Endothelial cell of umbilical vein (primary cell): ENCODE data around the gene MCUR1. TPM values are rescaled to one million over a fixed set of nuclear protein-coding genes. Genes with fewer than 3 reads are reported as not detected.

Source experiments
- BruUV-seq: library from RNA; stranded (reverse); fragments of 400-500 nt; replicated peaks from 2 replicates; lab custom pipeline; 2021; lab: Mats Ljungman, UMichigan
- CTCF ChIA-PET: fragments of 300-600, 350-600 bp; sonication (Branson Sonifier 250); formaldehyde crosslinking; loops from one replicate; lab custom pipeline; 2021; ENCODE audit warnings: antibody characterized with exemption, inconsistent platforms; lab: Charles Lee
- POLR2A ChIA-PET: fragments of 300-600, 350-600 bp; sonication (Branson Sonifier 250); formaldehyde crosslinking; loops from one replicate; lab custom pipeline; 2021; ENCODE audit warnings: antibody characterized with exemption, inconsistent platforms; lab: Charles Lee
- DNase-seq: peaks from one replicate; pipeline ENCODE4 v3.0.0-alpha.2; 2011; ENCODE audit warnings: low read depth, low spot score
- FAIRE-seq: peaks from 2 replicates; lab custom pipeline; 2011; peaks lifted over from hg19 to GRCh38; lab: Jason Lieb, UNC
- H2AFZ ChIP-seq: 2 replicates; pipeline ENCODE4 v1.6.0; 2012; ENCODE audit warnings: low read depth, low read length, control low read depth, inconsistent platforms
- H3K27ac ChIP-seq: 2 replicates; pipeline ENCODE4 v1.5.1; 2011; ENCODE audit warnings: low read depth, mild to moderate bottlenecking, control low read depth, low read length, moderate library complexity; ENCODE audit not compliant: insufficient read depth
- H3K27me3 ChIP-seq, 2 experiments: 2 replicates each; pipeline versions ENCODE4 v1.6.0 to v1.6.1; 2011; ENCODE audit warnings: low read length in 2 of 2, mixed read lengths in 1 of 2; ENCODE audit not compliant: control insufficient read depth in 2 of 2, insufficient read depth in 2 of 2
- H3K36me3 ChIP-seq, 2 experiments: 2 replicates in 1 of 2; 3 replicates in 1 of 2; pipeline ENCODE4 v1.5.1; 2011; ENCODE audit warnings: low read length in 2 of 2, mild to moderate bottlenecking in 1 of 2, moderate library complexity in 1 of 2; ENCODE audit not compliant: control insufficient read depth in 2 of 2, insufficient read depth in 2 of 2; ENCODE audit errors: extremely low read depth in 1 of 2
- H3K4me1 ChIP-seq: 3 replicates; pipeline ENCODE4 v1.5.1; 2011; ENCODE audit warnings: mild to moderate bottlenecking, low read length; ENCODE audit not compliant: control insufficient read depth, insufficient read depth; ENCODE audit errors: extremely low read depth
- H3K4me2 ChIP-seq: 2 replicates; pipeline ENCODE4 v1.6.1; 2011; ENCODE audit warnings: low read length, control low read depth, mixed read lengths; ENCODE audit not compliant: insufficient read depth
- H3K4me3 ChIP-seq, 3 experiments: fragments of 200-600 bp in 1 of 3; sonication (generic), shearing (Covaris generic) in 1 of 3; replicated peaks in 1 of 3; 2 replicates each; pipeline ENCODE4 v1.5.1; 2011 to 2016; ENCODE audit warnings: control low read depth in 3 of 3, low read length in 3 of 3, mild to moderate bottlenecking in 2 of 3, inconsistent platforms in 1 of 3, low read depth in 1 of 3, moderate library complexity in 1 of 3; ENCODE audit not compliant: insufficient read depth in 1 of 3
- H3K79me2 ChIP-seq: 2 replicates; pipeline ENCODE4 v1.6.0; 2012; ENCODE audit warnings: low read length, inconsistent platforms; ENCODE audit not compliant: control insufficient read depth, insufficient read depth
- H3K9ac ChIP-seq: replicated peaks from 2 replicates; pipeline ENCODE3; 2011; ENCODE audit warnings: low read length, control low read depth; ENCODE audit not compliant: insufficient read depth; ENCODE audit errors: extremely low read depth
- H3K9me1 ChIP-seq: replicated peaks from 3 replicates; pipeline ENCODE4 v1.6.0; 2011; ENCODE audit warnings: mild to moderate bottlenecking, low read length; ENCODE audit not compliant: control insufficient read depth, insufficient read depth; ENCODE audit errors: extremely low read depth
- H3K9me3 ChIP-seq: replicated peaks from 2 replicates; pipeline ENCODE4 v1.5.1; 2012; ENCODE audit warnings: low read length, inconsistent platforms; ENCODE audit not compliant: control insufficient read depth, insufficient read depth
- H4K20me1 ChIP-seq: replicated peaks from 2 replicates; pipeline ENCODE3; 2011; ENCODE audit warnings: mild to moderate bottlenecking, low read length; ENCODE audit not compliant: control insufficient read depth, insufficient read depth; ENCODE audit errors: extremely low read depth
- EZH2 ChIP-seq: IDR thresholded peaks from 2 replicates; pipeline ENCODE4 v1.6.1; 2012; ENCODE audit warnings: borderline replicate concordance, low read depth, mild to moderate bottlenecking, moderate library complexity, low read length, inconsistent platforms; ENCODE audit not compliant: severe bottlenecking
- FOS ChIP-seq: IDR thresholded peaks from 2 replicates; pipeline ENCODE4 v1.6.1; 2011; ENCODE audit warnings: mild to moderate bottlenecking, low read length, moderate library complexity, borderline replicate concordance; ENCODE audit not compliant: insufficient read depth
- GATA2 ChIP-seq: IDR thresholded peaks from 2 replicates; pipeline ENCODE4 v1.7.0; 2011; ENCODE audit warnings: low read depth, mild to moderate bottlenecking, moderate library complexity, mixed read lengths, low read length; ENCODE audit not compliant: insufficient read length, insufficient read depth
- JUN ChIP-seq: IDR thresholded peaks from 2 replicates; pipeline ENCODE4 v1.6.1; 2011; ENCODE audit warnings: borderline replicate concordance, low read depth; ENCODE audit not compliant: insufficient read length, insufficient read depth
- MYC ChIP-seq: IDR thresholded peaks from one replicate; pipeline ENCODE4 v1.6.1; 2011; ENCODE audit warnings: mild to moderate bottlenecking, low read depth, low read length
- POLR2A ChIP-seq: IDR thresholded peaks from 2 replicates; pipeline ENCODE4 v1.6.1; 2012; ENCODE audit warnings: low read depth, mild to moderate bottlenecking, control low read depth, low read length
- POLR2AphosphoS5 ChIP-seq: IDR thresholded peaks from 2 replicates; pipeline ENCODE4 v1.6.1; 2012; ENCODE audit warnings: low read depth, mild to moderate bottlenecking, control low read depth, low read length, moderate library complexity; ENCODE audit not compliant: insufficient read depth
- dilution Hi-C: fragments of 300-500 bp; cut with MboI; formaldehyde crosslinking; loops from one replicate; pipeline ENCODE4 v1.15.0; 2019; ENCODE audit warnings: low sequenced_read_pairs; ENCODE audit not compliant: extremely low pct_ligation_motif_present
- intact Hi-C: fragments of 100-400 bp; cut with micrococcal nuclease; formaldehyde crosslinking; loops from one replicate; pipeline ENCODE4 v1.10.0; 2022
- polyA plus RNA-seq, 4 experiments: library from polyadenylated mRNA; depleted of rRNA in 3 of 4; stranded (reverse) in 3 of 4; unstranded in 1 of 4; fragments of >200 nt; gene quantifications; 2 replicates each; pipeline versions ENCODE4 v1.2.1 to v1.2.3, GENCODE V29; 2011 to 2012; ENCODE audit warnings: missing spikeins in 1 of 4
- total RNA-seq: library from RNA; stranded (reverse); gene quantifications from 2 replicates; pipeline ENCODE4 v1.2.3, GENCODE V29; 2021
- TF ChIP-seq, protein P1 (sequence below): IDR thresholded peaks from 2 replicates; pipeline ENCODE4 v1.6.1; 2011; ENCODE audit not compliant: insufficient read depth, insufficient read length
- TF ChIP-seq, protein P2 (sequence below), 2 donors: IDR thresholded peaks; 1 replicate in 1 of 2; 2 replicates in 1 of 2; pipeline ENCODE4 v1.5.1; 2011; ENCODE audit warnings: low read length in 2 of 2, mild to moderate bottlenecking in 2 of 2, moderate library complexity in 2 of 2, control low read depth in 1 of 2, inconsistent platforms in 1 of 2, low read depth in 1 of 2; ENCODE audit not compliant: insufficient read depth in 1 of 2; ENCODE audit errors: extremely low read depth in 1 of 2

The MCUR1 gene
- total and polyA plus RNA-seq, 2 donors (not counting 3 experiments of a cell fraction or from before 2014, with no cell fraction given): 6.2 to 21.2 TPM

- intact Hi-C loops (no loop called here), dilution Hi-C loops (no loop called here)
- Histone ChIP-seq H3K36me3 (no peaks in the 10 kb centered on the region), H3K27me3 (no peaks in the 10 kb centered on the region), H4K20me1 (no peaks in the 10 kb centered on the region), H3K9me1 (no peaks in the 10 kb centered on the region), H2AFZ (peak overlapping the region; percentile 43), H3K4me2 (peak overlapping the region; percentile 23), H3K9ac (no peak overlapping the region), H3K27ac (no peak overlapping the region), H3K79me2 (no peaks in the 10 kb centered on the region), H3K4me1 (no peaks in the 10 kb centered on the region), H3K9me3 (no peaks in the 10 kb centered on the region), H3K4me3 (no peak overlapping the region)
- TF ChIP-seq EZH2: no peak
- TF ChIP-seq FOS: no peak
- TF ChIP-seq POLR2AphosphoS5: no peak
- no peak for TF ChIP-seq POLR2A
- TF ChIP-seq, protein P1, sequence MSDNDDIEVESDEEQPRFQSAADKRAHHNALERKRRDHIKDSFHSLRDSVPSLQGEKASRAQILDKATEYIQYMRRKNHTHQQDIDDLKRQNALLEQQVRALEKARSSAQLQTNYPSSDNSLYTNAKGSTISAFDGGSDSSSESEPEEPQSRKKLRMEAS: no peak
- TF ChIP-seq, protein P2, sequence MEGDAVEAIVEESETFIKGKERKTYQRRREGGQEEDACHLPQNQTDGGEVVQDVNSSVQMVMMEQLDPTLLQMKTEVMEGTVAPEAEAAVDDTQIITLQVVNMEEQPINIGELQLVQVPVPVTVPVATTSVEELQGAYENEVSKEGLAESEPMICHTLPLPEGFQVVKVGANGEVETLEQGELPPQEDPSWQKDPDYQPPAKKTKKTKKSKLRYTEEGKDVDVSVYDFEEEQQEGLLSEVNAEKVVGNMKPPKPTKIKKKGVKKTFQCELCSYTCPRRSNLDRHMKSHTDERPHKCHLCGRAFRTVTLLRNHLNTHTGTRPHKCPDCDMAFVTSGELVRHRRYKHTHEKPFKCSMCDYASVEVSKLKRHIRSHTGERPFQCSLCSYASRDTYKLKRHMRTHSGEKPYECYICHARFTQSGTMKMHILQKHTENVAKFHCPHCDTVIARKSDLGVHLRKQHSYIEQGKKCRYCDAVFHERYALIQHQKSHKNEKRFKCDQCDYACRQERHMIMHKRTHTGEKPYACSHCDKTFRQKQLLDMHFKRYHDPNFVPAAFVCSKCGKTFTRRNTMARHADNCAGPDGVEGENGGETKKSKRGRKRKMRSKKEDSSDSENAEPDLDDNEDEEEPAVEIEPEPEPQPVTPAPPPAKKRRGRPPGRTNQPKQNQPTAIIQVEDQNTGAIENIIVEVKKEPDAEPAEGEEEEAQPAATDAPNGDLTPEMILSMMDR (IDR thresholded peaks at IDR 0.05; ENCODE audit: extremely low read depth in 1 of 2, insufficient read depth in 1 of 2, low read depth in 1 of 2, low read length in 2 of 2): no peak
- TF ChIP-seq MYC: no peak
- TF ChIP-seq JUN: no peak
- no peak for TF ChIP-seq GATA2
- FAIRE-seq (peak; percentile 53), DNase-seq (peak; percentile 26)
- ChIA-PET POLR2A (no interaction called here), CTCF (interaction anchor here (1.2 kb wide), 1 partner anchor 141 kb away, joined by 3 read pairs; no protein-coding TSS in a partner anchor)
- no TSS peak for BruUV-seq
Observed at GRCh38 chr6:13767121-13767808, 47.1 kb downstream of the MCUR1 start.
